OCI-LY1 (cell line): ENCODE data around the gene MCF2L.

Experiments
- H2AFZ ChIP-seq: fragments of 200-600 bp; sonication (generic), shearing (Covaris generic); 2 replicates; pipeline ENCODE4 v1.6.0; 2014; ENCODE audit warnings: antibody characterized with exemption, mild to moderate bottlenecking, low read length
- H3F3A ChIP-seq: fragments of 200-600 bp; sonication (generic), shearing (Covaris generic); 2 replicates; pipeline ENCODE4 v1.6.0; 2014; ENCODE audit warnings: mild to moderate bottlenecking, antibody characterized with exemption, low read length, moderate library complexity; ENCODE audit not compliant: insufficient read depth
- H3K27ac ChIP-seq: fragments of 200-600 bp; sonication (generic); 2 replicates; pipeline ENCODE4 v1.5.1; 2014; ENCODE audit warnings: low read length, mixed run types, mild to moderate bottlenecking, low read depth; ENCODE audit not compliant: poor library complexity, severe bottlenecking
- H3K27me3 ChIP-seq: fragments of 200-600 bp; sonication (generic); 2 replicates; pipeline ENCODE4 v1.6.0; 2014; ENCODE audit warnings: antibody characterized with exemption, mild to moderate bottlenecking, low read length, moderate library complexity; ENCODE audit not compliant: insufficient read depth
- H3K36me3 ChIP-seq: fragments of 200-600 bp; sonication (generic); 2 replicates; pipeline ENCODE4 v1.6.1; 2014; ENCODE audit warnings: mild to moderate bottlenecking, antibody characterized with exemption, low read length, moderate library complexity, mixed read lengths; ENCODE audit not compliant: insufficient read depth
- H3K4me1 ChIP-seq: fragments of 200-600 bp; sonication (generic); 2 replicates; pipeline ENCODE4 v1.5.1; 2014; ENCODE audit warnings: mild to moderate bottlenecking, low read length, moderate library complexity; ENCODE audit not compliant: insufficient read depth, severe bottlenecking
- H3K4me2 ChIP-seq: fragments of 200-600 bp; sonication (generic), shearing (Covaris generic); 2 replicates; pipeline ENCODE4 v1.6.1; 2014; ENCODE audit warnings: low read length
- H3K4me3 ChIP-seq: fragments of 200-600 bp; sonication (generic); 2 replicates; pipeline ENCODE4 v1.5.1; 2014; ENCODE audit warnings: low read length, low read depth, mild to moderate bottlenecking, mixed read lengths; ENCODE audit not compliant: poor library complexity, severe bottlenecking
- H3K79me2 ChIP-seq: fragments of 200-600 bp; shearing (Covaris generic); 2 replicates; pipeline ENCODE4 v1.6.1; 2016; ENCODE audit warnings: mixed run types, low read length, mixed read lengths; ENCODE audit not compliant: insufficient read depth
- H3K9ac ChIP-seq: fragments of 200-600 bp; sonication (generic), shearing (Covaris generic); 2 replicates; pipeline ENCODE4 v1.6.1; 2014; ENCODE audit warnings: mild to moderate bottlenecking, low read length, mixed read lengths
- H3K9me2 ChIP-seq: fragments of 200-600 bp; sonication (generic), shearing (Covaris generic); 2 replicates; pipeline ENCODE4 v1.6.1; 2014; ENCODE audit warnings: low read depth, mild to moderate bottlenecking, low read length, mixed read lengths
- H3K9me3 ChIP-seq: fragments of 200-600 bp; shearing (Covaris generic); 2 replicates; pipeline ENCODE4 v1.6.1; 2014; ENCODE audit warnings: low read length, mixed read lengths
- H4K20me1 ChIP-seq: fragments of 200-600 bp; sonication (generic), shearing (Covaris generic); 2 replicates; pipeline ENCODE4 v1.6.0; 2016; ENCODE audit warnings: mild to moderate bottlenecking, low read length; ENCODE audit not compliant: insufficient read depth
- CTCF ChIP-seq: fragments of 200-600 bp; sonication (generic), shearing (Covaris generic); IDR thresholded peaks from 2 replicates; pipeline ENCODE4 v1.5.1; 2017; ENCODE audit warnings: mild to moderate bottlenecking, antibody characterized with exemption, low read length, moderate library complexity, mixed read lengths
- EZH2 ChIP-seq: fragments of 200-600 bp; sonication (generic), shearing (Covaris generic); IDR thresholded peaks from 2 replicates; pipeline ENCODE4 v1.8.0; 2017; ENCODE audit warnings: borderline replicate concordance, mixed run types, mild to moderate bottlenecking, antibody characterized with exemption, low read length, moderate library complexity, mixed read lengths

MCF2L gene

DNA sequence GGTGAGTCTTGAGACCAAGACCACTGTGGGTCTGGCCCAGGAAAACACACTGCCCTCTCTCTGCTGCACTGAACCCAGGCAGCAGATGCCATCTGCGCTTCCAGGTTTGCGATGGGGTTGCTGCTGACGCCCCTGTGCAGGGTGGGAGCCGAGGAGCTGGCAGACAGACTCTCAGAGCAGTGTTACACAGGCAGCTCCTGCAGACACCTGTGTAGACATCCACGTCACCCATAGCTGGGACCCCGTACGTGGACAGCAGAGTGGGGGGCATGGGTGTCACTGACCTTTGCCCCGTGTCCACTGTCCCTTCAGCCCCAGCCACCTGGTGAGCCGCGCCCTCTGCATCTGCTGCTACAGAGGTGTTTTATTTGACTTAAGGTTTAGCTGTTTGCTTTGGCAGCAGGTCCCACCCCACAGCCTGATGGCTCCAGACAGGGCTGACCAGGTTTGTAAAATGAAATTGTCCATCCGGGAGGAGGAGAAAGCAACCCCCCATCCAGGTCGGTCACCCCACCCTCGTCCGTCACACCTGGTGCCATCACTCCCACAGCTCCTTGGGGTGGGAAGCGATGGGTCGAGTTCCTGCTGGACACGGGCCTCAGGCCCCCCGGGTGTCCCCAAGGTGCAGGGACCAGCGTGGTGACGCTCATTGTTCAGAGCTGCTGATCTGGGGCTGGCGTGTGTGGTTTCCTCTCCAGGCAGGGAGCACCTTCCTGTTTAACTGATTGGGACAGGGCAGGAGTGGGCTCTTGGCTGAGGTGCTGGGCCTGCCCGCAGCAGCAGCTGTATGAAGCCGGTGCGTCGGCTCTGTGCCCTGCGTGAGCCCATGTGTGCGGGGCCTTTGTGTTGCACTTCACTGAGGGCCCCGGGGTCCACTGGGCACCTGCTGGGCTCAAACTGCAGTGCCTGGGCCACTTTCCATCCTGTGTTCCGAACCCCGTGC is 28.4 kb downstream of the MCF2L start:
- H3K36me3 ChIP-seq: no peaks in the 10 kb centered on the region
- peaks cover 12% of the 10 kb centered on the region; the same call in 1 of the 2 replicates for H3K27me3 ChIP-seq
- H3K27ac ChIP-seq: no peak overlapping the region
- no peaks in the 10 kb centered on the region for H3F3A ChIP-seq
- no peak overlapping the region for H3K4me2 ChIP-seq
- no peaks in the 10 kb centered on the region for H3K9me2 ChIP-seq
- H2AFZ ChIP-seq: no peak overlapping the region
- H3K79me2 ChIP-seq: no peaks in the 10 kb centered on the region
- no peaks in the 10 kb centered on the region for H4K20me1 ChIP-seq
- H3K9me3 ChIP-seq: no peaks in the 10 kb centered on the region
- H3K4me1 ChIP-seq: no peaks in the 10 kb centered on the region
- H3K9ac ChIP-seq: no peak overlapping the region
- H3K4me3 ChIP-seq: no peak overlapping the region
- TF ChIP-seq EZH2 (no peak), CTCF (no peak)

DNA sequence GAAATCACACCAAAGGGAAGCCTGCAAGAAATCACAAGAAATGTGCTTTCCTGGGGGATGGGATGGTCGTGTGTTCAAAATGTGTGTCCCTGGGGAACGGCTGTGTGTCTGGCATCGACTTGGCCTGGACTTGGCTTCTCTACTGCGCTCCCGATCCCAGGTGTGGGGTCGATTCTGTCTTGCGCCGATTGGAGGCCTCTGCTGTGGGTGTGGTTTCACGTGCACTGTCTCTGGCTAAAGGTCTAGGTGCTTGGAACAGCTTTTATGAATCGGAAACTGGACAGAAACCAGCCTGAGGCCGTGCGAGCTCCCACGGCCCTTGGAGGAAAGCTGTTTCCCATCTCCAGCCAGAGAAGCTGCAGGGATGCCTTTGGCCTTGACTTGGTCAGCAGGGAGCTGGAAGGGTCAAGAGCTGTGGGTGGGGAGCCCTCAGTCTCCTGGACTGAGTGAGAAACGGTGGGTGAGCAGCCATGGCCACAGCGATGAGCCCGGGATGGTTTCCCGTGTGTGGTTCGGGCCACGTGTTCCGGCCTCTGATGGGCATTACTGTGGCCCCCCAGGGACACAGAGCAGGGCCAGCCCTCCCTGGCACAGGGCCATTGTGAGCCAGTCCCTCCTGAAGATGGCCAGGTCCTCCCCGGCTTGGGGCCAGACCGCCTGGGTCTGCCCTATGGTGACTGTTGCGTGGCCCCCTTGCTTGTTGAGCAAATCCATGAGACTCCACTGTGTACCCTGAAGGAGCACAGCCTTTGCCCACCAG is 29.7 kb downstream of the MCF2L start:
- no peak overlapping the region for H2AFZ ChIP-seq
- no peak overlapping the region for H3K9ac ChIP-seq
- no peaks in the 10 kb centered on the region for H4K20me1 ChIP-seq
- no peaks in the 10 kb centered on the region for H3K4me1 ChIP-seq
- no peak overlapping the region for H3K4me2 ChIP-seq
- H3K9me3 ChIP-seq: no peaks in the 10 kb centered on the region
- peaks cover 12% of the 10 kb centered on the region; the same call in 1 of the 2 replicates for H3K27me3 ChIP-seq
- no peak for TF ChIP-seq CTCF
- TF ChIP-seq EZH2: no peak
- no peak overlapping the region for H3K4me3 ChIP-seq
- H3K79me2 ChIP-seq: no peaks in the 10 kb centered on the region
- no peak overlapping the region for H3K27ac ChIP-seq
- H3K36me3 ChIP-seq: no peaks in the 10 kb centered on the region
- H3F3A ChIP-seq: no peaks in the 10 kb centered on the region
- H3K9me2 ChIP-seq: no peaks in the 10 kb centered on the region

DNA sequence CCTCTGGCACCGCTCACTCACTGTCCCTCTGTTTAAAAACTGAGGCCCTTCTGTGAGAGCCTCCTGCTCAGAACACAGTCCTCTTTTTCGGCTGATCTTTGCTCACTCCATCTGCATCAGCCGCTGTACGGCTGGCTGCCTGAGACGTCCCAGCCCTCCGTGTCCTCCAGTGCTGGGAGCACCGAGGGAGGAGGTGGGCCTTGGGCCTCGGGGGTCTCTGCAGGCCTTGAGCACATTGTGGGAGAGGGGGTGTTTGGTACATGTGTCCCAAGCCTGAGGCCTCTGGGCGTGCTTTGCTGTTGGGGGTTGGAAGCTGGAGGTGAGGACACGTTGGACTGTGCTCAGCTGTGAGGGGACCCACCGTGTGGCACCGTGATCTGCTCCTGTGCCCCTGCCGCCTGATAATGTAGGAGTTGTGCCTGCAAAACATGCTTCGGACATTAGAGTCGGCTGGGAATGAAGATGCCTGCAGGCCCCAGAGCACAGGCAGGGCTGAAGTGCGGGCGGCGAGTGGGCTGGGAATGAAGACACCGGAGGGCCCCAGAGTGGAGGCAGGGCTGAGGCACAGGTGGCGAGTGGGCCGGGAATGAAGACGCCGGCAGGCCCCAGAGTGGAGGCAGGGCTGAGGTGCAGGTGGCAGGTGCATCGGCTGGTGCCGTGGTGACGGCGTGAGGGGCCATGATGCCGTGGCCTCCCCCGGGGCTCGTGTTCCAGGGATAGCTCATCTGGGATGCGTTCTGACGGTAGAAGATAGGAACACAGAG is 30.6 kb downstream of the MCF2L start:
- Histone ChIP-seq H3K36me3 (no peaks in the 10 kb centered on the region), H3K4me1 (no peaks in the 10 kb centered on the region), H3K79me2 (no peaks in the 10 kb centered on the region), H3K4me2 (no peak overlapping the region), H4K20me1 (no peaks in the 10 kb centered on the region), H3K9me2 (no peaks in the 10 kb centered on the region), H3F3A (no peaks in the 10 kb centered on the region), H3K27me3 (peaks cover 12% of the 10 kb centered on the region; the same call in 1 of the 2 replicates), H3K27ac (no peak overlapping the region), H3K9ac (no peak overlapping the region), H3K9me3 (no peaks in the 10 kb centered on the region), H3K4me3 (no peak overlapping the region), H2AFZ (no peak overlapping the region)
- TF ChIP-seq EZH2: no peak
- TF ChIP-seq CTCF: no peak
